ENCODE results near the gene ADGRG1. TPM values are rescaled to one million over a fixed set of nuclear protein-coding genes. Genes with fewer than 3 reads are reported as not detected.

ADGRG1 gene
- total RNA-seq, 1 experiment from 2014 or later, result 13.1 TPM

- CTCF ChIA-PET, result no interaction called here
- H3K27ac ChIP-seq (ENCODE audit: low read length), result no peak overlapping the region
- DNase-seq (ENCODE audit: low read depth, low spot score), result no peak
- POLR2A ChIA-PET, result no interaction called here
- H3K4me3 ChIP-seq (ENCODE audit: low read depth in 2 of 2, low read length in 2 of 2), result no peak overlapping the region
- intact Hi-C loops (cut with micrococcal nuclease; ENCODE audit: unreplicated experiment), result no loop called here
- no TSS peak for BruUV-seq (replicated peaks)
- no peaks in the 10 kb centered on the region for H3K9me3 ChIP-seq (ENCODE audit: control insufficient read depth, insufficient read depth, low read depth, low read length)
- H3K36me3 ChIP-seq (ENCODE audit: control insufficient read depth, insufficient read depth, low read length), result no peaks in the 10 kb centered on the region
- H3K27me3 ChIP-seq (ENCODE audit: control insufficient read depth, insufficient read depth, low read length), result no peaks in the 10 kb centered on the region
- no peak for TF ChIP-seq TCF7L2 (IDR thresholded peaks at IDR 0.05; ENCODE audit: low read depth, low read length)
- TF ChIP-seq REST (IDR thresholded peaks at IDR 0.05; ENCODE audit: insufficient read depth in 1 of 2, low read depth in 2 of 2, low read length in 1 of 2), result no peak
- no peaks in the 10 kb centered on the region for H3K4me1 ChIP-seq (ENCODE audit: control insufficient read depth, insufficient read depth, low read length)
- ATAC-seq, result no peak
- in situ Hi-C loops (cut with HindIII; ENCODE audit: low pct_unique_long_range_greater_than_20kb, low sequenced_read_pairs), result no loop called here
Observed at GRCh38 chr16:57661510-57661909, 33.1 kb downstream of the ADGRG1 start.

GRCh38 chr16:57661936-57662906 lies 33.8 kb downstream of the ADGRG1 start:
- Histone ChIP-seq H3K4me3 (ENCODE audit: low read depth in 2 of 2, low read length in 2 of 2) (no peak overlapping the region), H3K27me3 (ENCODE audit: control insufficient read depth, insufficient read depth, low read length) (no peaks in the 10 kb centered on the region), H3K4me1 (ENCODE audit: control insufficient read depth, insufficient read depth, low read length) (no peaks in the 10 kb centered on the region), H3K9me3 (ENCODE audit: control insufficient read depth, insufficient read depth, low read depth, low read length) (no peaks in the 10 kb centered on the region), H3K27ac (ENCODE audit: low read length) (no peak overlapping the region), H3K36me3 (ENCODE audit: control insufficient read depth, insufficient read depth, low read length) (no peaks in the 10 kb centered on the region)
- ChIA-PET POLR2A (no interaction called here), CTCF (no interaction called here)
- ATAC-seq, result no peak
- no TSS peak for BruUV-seq (replicated peaks)
- TF ChIP-seq POLR2AphosphoS5 (IDR thresholded peaks at IDR 0.05; ENCODE audit: low read depth, low read length) (no peak), TCF7L2 (IDR thresholded peaks at IDR 0.05; ENCODE audit: low read depth, low read length) (no peak), SIN3A (IDR thresholded peaks at IDR 0.05; ENCODE audit: borderline replicate concordance, insufficient read depth, low read depth, low read length) (no peak), REST (IDR thresholded peaks at IDR 0.05; ENCODE audit: insufficient read depth in 1 of 2, low read depth in 2 of 2, low read length in 1 of 2) (no peak), CTCF (IDR thresholded peaks at IDR 0.05) (no peak)
- intact Hi-C loops (cut with micrococcal nuclease; ENCODE audit: unreplicated experiment) (no loop called here), in situ Hi-C loops (cut with HindIII; ENCODE audit: low pct_unique_long_range_greater_than_20kb, low sequenced_read_pairs) (no loop called here)
- no peak for DNase-seq (ENCODE audit: low read depth, low spot score)
